ENCODE data around the gene RTN1. TPM values are rescaled to one million over a fixed set of nuclear protein-coding genes. Genes with fewer than 3 reads are reported as not detected.

Gene RTN1
- total RNA-seq, 1 donor: under 0.01 TPM

DNA sequence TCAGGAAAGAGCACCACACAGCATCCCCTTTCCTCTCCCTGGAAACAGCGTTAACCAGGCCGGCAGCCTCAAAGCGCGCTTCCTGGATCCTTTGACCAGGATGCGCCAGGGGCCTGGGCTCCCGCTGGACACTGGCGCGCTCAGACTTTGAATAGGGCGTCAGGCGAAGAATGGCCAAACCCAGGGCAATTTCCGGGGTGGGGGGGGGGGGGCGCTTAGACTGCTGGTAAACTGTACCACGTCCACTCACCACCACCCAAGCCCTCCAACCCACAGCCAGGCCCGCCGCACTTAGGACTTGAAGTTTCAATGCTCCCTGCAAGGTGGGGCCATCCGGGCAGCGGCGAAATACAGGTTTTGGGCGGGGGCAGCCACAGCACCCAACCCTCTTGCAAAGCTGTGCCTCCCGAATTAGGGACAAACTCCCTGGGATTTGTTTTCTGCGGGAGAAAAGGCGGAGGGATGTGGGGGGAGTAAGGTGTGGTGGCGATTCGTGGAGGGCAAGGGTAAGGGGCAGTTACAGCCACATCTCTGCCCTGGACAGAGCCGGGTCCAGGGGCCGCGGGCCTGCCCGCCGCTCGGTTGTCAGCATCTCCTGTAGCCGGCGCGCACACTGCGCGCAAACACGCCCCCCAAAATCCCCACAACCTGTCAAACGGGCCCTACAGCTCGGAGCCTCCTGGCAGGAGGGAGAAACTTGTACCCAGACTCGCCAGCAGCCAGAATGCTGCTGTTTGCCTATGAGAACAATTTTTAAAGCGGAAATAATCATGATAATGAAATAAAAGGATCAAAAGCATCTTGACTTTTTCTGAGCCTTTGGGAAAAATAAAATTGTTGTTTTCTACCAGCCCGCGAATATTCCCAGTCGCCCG is 958 bp downstream of the RTN1 start:
- peak overlapping the region; percentile 62 for H3K4me3 ChIP-seq (ENCODE audit: insufficient read depth, low read length)
- no peaks in the 10 kb centered on the region for H3K79me2 ChIP-seq (ENCODE audit: insufficient read depth, low read length)
- H3K9me3 ChIP-seq (ENCODE audit: low read depth, low read length): no peaks in the 10 kb centered on the region
- H3K27ac ChIP-seq (ENCODE audit: low read depth, low read length): no peak overlapping the region
- H3K4me2 ChIP-seq (ENCODE audit: insufficient read depth, low read length): peak overlapping the region; percentile 64
- peak; percentile 74 for DNase-seq (ENCODE audit: insufficient read length, low spot score, missing footprints)
- H3K36me3 ChIP-seq (ENCODE audit: insufficient read depth, low read length): no peaks in the 10 kb centered on the region
- no peaks in the 10 kb centered on the region for H4K20me1 ChIP-seq (ENCODE audit: insufficient read depth, low read length)
- no peaks in the 10 kb centered on the region for H3K4me1 ChIP-seq (ENCODE audit: insufficient read depth, low read length)
- peaks cover 35% of the 10 kb centered on the region for H3K27me3 ChIP-seq (ENCODE audit: insufficient read depth, low read length)
- TF ChIP-seq, protein P1, sequence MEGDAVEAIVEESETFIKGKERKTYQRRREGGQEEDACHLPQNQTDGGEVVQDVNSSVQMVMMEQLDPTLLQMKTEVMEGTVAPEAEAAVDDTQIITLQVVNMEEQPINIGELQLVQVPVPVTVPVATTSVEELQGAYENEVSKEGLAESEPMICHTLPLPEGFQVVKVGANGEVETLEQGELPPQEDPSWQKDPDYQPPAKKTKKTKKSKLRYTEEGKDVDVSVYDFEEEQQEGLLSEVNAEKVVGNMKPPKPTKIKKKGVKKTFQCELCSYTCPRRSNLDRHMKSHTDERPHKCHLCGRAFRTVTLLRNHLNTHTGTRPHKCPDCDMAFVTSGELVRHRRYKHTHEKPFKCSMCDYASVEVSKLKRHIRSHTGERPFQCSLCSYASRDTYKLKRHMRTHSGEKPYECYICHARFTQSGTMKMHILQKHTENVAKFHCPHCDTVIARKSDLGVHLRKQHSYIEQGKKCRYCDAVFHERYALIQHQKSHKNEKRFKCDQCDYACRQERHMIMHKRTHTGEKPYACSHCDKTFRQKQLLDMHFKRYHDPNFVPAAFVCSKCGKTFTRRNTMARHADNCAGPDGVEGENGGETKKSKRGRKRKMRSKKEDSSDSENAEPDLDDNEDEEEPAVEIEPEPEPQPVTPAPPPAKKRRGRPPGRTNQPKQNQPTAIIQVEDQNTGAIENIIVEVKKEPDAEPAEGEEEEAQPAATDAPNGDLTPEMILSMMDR (IDR thresholded peaks at IDR 0.05; ENCODE audit: extremely low read depth, low read depth, low read length): no peak
- no peak overlapping the region for H2AFZ ChIP-seq (ENCODE audit: low read length)

- no peak overlapping the region for H3K4me2 ChIP-seq (ENCODE audit: insufficient read depth, low read length)
- H3K79me2 ChIP-seq (ENCODE audit: insufficient read depth, low read length): no peaks in the 10 kb centered on the region
- H2AFZ ChIP-seq (ENCODE audit: low read length): no peak overlapping the region
- DNase-seq (ENCODE audit: insufficient read length, low spot score, missing footprints): no peak
- TF ChIP-seq, protein P1 (IDR thresholded peaks at IDR 0.05; ENCODE audit: extremely low read depth, low read depth, low read length): no peak
- H3K27me3 ChIP-seq (ENCODE audit: insufficient read depth, low read length): peaks cover 35% of the 10 kb centered on the region
- no peaks in the 10 kb centered on the region for H3K9me3 ChIP-seq (ENCODE audit: low read depth, low read length)
- no peak overlapping the region for H3K27ac ChIP-seq (ENCODE audit: low read depth, low read length)
- no peaks in the 10 kb centered on the region for H3K36me3 ChIP-seq (ENCODE audit: insufficient read depth, low read length)
- no peaks in the 10 kb centered on the region for H3K4me1 ChIP-seq (ENCODE audit: insufficient read depth, low read length)
- no peak overlapping the region for H3K4me3 ChIP-seq (ENCODE audit: insufficient read depth, low read length)
- no peaks in the 10 kb centered on the region for H4K20me1 ChIP-seq (ENCODE audit: insufficient read depth, low read length)
Measured at GRCh38 chr14:59868021-59868420, 2.6 kb downstream of the RTN1 start.

DNA sequence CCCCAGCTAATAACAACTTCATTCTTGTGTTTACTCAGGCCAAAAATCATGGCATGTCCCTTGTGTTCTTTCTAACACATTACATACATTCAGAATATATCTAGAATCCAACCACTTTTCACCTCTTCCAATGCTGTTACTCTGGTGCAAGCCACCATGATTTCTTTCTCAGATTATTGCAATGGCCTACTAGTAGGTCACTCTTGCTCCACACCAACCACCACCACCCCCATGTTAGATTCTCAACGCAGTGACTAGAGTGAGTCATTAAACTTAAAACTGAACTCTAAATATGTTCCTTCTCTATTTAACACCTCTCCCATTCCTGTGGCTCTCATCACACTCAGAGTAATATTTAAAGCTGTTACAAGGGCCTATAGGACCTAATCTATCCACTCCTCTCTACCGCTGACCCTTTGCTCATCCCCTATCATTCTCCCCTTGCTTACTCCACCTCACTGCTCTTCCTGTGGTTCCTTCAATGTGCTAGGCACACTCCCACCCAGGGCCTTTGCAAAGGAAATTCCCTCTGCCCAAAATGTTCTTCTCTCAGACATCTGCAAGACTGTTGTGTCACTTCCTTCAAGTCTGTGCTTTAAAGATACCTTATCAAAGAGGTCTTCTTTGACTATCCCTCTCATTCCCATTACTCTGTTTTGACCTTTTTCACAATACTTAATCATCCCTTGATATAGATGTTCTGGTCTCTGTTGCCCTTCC is 6.6 kb downstream of the RTN1 start:
- no peaks in the 10 kb centered on the region for H3K4me1 ChIP-seq (ENCODE audit: insufficient read depth, low read length)
- H3K79me2 ChIP-seq (ENCODE audit: insufficient read depth, low read length): no peaks in the 10 kb centered on the region
- TF ChIP-seq, protein P1 (IDR thresholded peaks at IDR 0.05; ENCODE audit: extremely low read depth, low read depth, low read length): no peak
- no peak overlapping the region for H3K4me2 ChIP-seq (ENCODE audit: insufficient read depth, low read length)
- no peak overlapping the region for H3K27ac ChIP-seq (ENCODE audit: low read depth, low read length)
- H3K36me3 ChIP-seq (ENCODE audit: insufficient read depth, low read length): no peaks in the 10 kb centered on the region
- no peak overlapping the region for H2AFZ ChIP-seq (ENCODE audit: low read length)
- no peaks in the 10 kb centered on the region for H3K9me3 ChIP-seq (ENCODE audit: low read depth, low read length)
- no peaks in the 10 kb centered on the region for H4K20me1 ChIP-seq (ENCODE audit: insufficient read depth, low read length)
- DNase-seq (ENCODE audit: insufficient read length, low spot score, missing footprints): no peak
- H3K27me3 ChIP-seq (ENCODE audit: insufficient read depth, low read length): peaks cover 8% of the 10 kb centered on the region
- no peak overlapping the region for H3K4me3 ChIP-seq (ENCODE audit: insufficient read depth, low read length)

DNA sequence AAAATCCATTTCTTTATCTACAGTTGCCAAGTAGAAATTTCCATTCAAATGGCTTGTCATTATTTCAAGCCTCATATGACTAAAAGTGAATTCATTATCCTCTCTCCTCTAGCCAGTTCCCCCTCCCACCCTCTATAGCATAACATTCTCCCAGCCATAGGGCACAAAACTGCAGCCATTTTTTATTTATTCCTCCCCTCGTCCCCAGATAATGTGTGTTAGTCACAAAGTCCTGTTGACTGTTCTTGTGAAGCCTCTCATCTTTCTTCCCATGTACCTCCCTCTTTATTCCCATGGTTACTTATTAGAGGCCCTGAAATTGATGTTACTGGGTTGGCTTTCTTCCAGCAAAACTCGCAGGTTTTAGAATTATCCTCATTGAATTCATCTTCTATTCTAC is 13.2 kb downstream of the RTN1 start:
- no peak overlapping the region for H2AFZ ChIP-seq (ENCODE audit: low read length)

More for the DNA sequence above, 13.2 kb downstream of the RTN1 start:
- no peak overlapping the region for H3K4me3 ChIP-seq (ENCODE audit: insufficient read depth, low read length)
- no peak overlapping the region for H3K4me2 ChIP-seq (ENCODE audit: insufficient read depth, low read length)
- H3K36me3 ChIP-seq (ENCODE audit: insufficient read depth, low read length): no peaks in the 10 kb centered on the region
- DNase-seq (ENCODE audit: insufficient read length, low spot score, missing footprints): no peak
- TF ChIP-seq, protein P1 (IDR thresholded peaks at IDR 0.05; ENCODE audit: extremely low read depth, low read depth, low read length): no peak
- no peaks in the 10 kb centered on the region for H4K20me1 ChIP-seq (ENCODE audit: insufficient read depth, low read length)
- no peaks in the 10 kb centered on the region for H3K27me3 ChIP-seq (ENCODE audit: insufficient read depth, low read length)
- H3K79me2 ChIP-seq (ENCODE audit: insufficient read depth, low read length): no peaks in the 10 kb centered on the region
- H3K27ac ChIP-seq (ENCODE audit: low read depth, low read length): no peak overlapping the region
- H3K4me1 ChIP-seq (ENCODE audit: insufficient read depth, low read length): no peaks in the 10 kb centered on the region
- peaks cover 2% of the 10 kb centered on the region for H3K9me3 ChIP-seq (ENCODE audit: low read depth, low read length)

Data from osteoblast (primary cell).